Ishikawa (cell line): ENCODE results near the gene YJU2.

Experiments
- CEBPB ChIP-seq: IDR thresholded peaks from 2 replicates; pipeline ENCODE4 v1.6.1; 2012
- CREB1 ChIP-seq: IDR thresholded peaks from 2 replicates; pipeline ENCODE4 v1.6.1; 2012; ENCODE audit warnings: low read depth
- EGR1 ChIP-seq: IDR thresholded peaks from 2 replicates; pipeline ENCODE4 v1.6.1; 2012
- EP300 ChIP-seq: IDR thresholded peaks from 2 replicates; pipeline ENCODE4 v1.6.1; 2012; ENCODE audit warnings: borderline replicate concordance
- FOXM1 ChIP-seq: IDR thresholded peaks from 2 replicates; pipeline ENCODE4 v1.6.1; 2012; ENCODE audit warnings: low read depth, borderline replicate concordance
- MAX ChIP-seq: IDR thresholded peaks from 2 replicates; pipeline ENCODE4 v1.6.1; 2012
- NFIC ChIP-seq: IDR thresholded peaks from 2 replicates; pipeline ENCODE4 v1.6.1; 2012
- RAD21 ChIP-seq: IDR thresholded peaks from 2 replicates; pipeline ENCODE4 v1.6.1; 2012; ENCODE audit warnings: low read depth
- REST ChIP-seq: IDR thresholded peaks from 2 replicates; pipeline ENCODE4 v1.6.1; 2012; ENCODE audit warnings: low read depth, mild to moderate bottlenecking
- TAF1 ChIP-seq: IDR thresholded peaks from 2 replicates; pipeline ENCODE4 v1.6.1; 2012; ENCODE audit warnings: low read depth, mild to moderate bottlenecking
- TCF12 ChIP-seq: IDR thresholded peaks from 2 replicates; pipeline ENCODE4 v1.6.1; 2012; ENCODE audit warnings: low read depth
- TEAD4 ChIP-seq: IDR thresholded peaks from 2 replicates; pipeline ENCODE4 v1.6.1; 2012
- USF1 ChIP-seq: IDR thresholded peaks from 2 replicates; pipeline ENCODE4 v1.6.1; 2012
- YY1 ChIP-seq: IDR thresholded peaks from 2 replicates; pipeline ENCODE4 v1.6.1; 2012; ENCODE audit warnings: low read depth
- ZBTB7A ChIP-seq: IDR thresholded peaks from 2 replicates; pipeline ENCODE4 v1.6.1; 2012; ENCODE audit warnings: low read depth

The YJU2 gene

GRCh38 chr19:4256563-4256962 is 9.7 kb downstream of the YJU2 start:
- TF ChIP-seq EP300, result no peak
- TF ChIP-seq REST, result no peak
- no peak for TF ChIP-seq TEAD4
- no peak for TF ChIP-seq TAF1
- no peak for TF ChIP-seq EGR1
- TF ChIP-seq YY1, result 0 out of 2 replicates have a peak, but pooled peaks have one; percentile 28
- TF ChIP-seq USF1, result no peak
- no peak for TF ChIP-seq ZBTB7A
- no peak for TF ChIP-seq CREB1

- TF ChIP-seq ZBTB7A, result no peak
- TF ChIP-seq EP300, result no peak
- no peak for TF ChIP-seq YY1
- no peak for TF ChIP-seq RAD21
- no peak for TF ChIP-seq EGR1
- no peak for TF ChIP-seq MAX
- TF ChIP-seq CEBPB, result no peak
- no peak for TF ChIP-seq USF1
- TF ChIP-seq NFIC, result no peak
- no peak for TF ChIP-seq REST
- TF ChIP-seq CREB1, result no peak
- no peak for TF ChIP-seq FOXM1
- no peak for TF ChIP-seq TEAD4
Observed at GRCh38 chr19:4257025-4257424, 10.1 kb downstream of the YJU2 start.

- TF ChIP-seq TAF1 (no peak), TEAD4 (no peak), CREB1 (no peak), EP300 (no peak), NFIC (no peak), CEBPB (no peak), MAX (no peak), USF1 (no peak), TCF12 (no peak), REST (no peak), YY1 (no peak), RAD21 (no peak), EGR1 (no peak), ZBTB7A (no peak), FOXM1 (no peak)
Observed at GRCh38 chr19:4258181-4258580, 11.3 kb downstream of the YJU2 start.

- TF ChIP-seq EGR1 (no peak), EP300 (no peak), ZBTB7A (no peak), USF1 (no peak)
Observed at GRCh38 chr19:4260613-4261191, 13.8 kb downstream of the YJU2 start.
